ENCODE measurements around the gene RHBDD2.
"Not testable (repeated sequence)": the region's sequence is repeated elsewhere in the genome, so short reads cannot be mapped to it uniquely, and the experiment has no call there.

The RHBDD2 gene

GRCh38 chr7:75884476-75884875 is 5.6 kb downstream of the RHBDD2 start:
- in situ Hi-C loops (cut with HindIII; ENCODE audit: low sequenced_read_pairs), result no loop called here
- H3K4me3 ChIP-seq (ENCODE audit: low read depth, low read length), result no peak overlapping the region
- no peak for DNase-seq (ENCODE audit: low read depth, low spot score)
- TF ChIP-seq CTCF (IDR thresholded peaks at IDR 0.05; ENCODE audit: low read depth, low read length), result no peak

- no peak for DNase-seq (ENCODE audit: low read depth, low spot score)
- TF ChIP-seq CTCF (IDR thresholded peaks at IDR 0.05; ENCODE audit: low read depth, low read length), result no peak
- H3K4me3 ChIP-seq (ENCODE audit: low read depth, low read length), result no peak overlapping the region
- in situ Hi-C loops (cut with HindIII; ENCODE audit: low sequenced_read_pairs), result no loop called here
Observed at GRCh38 chr7:75885036-75885435, 6.2 kb downstream of the RHBDD2 start.

- H3K4me3 ChIP-seq (ENCODE audit: low read depth, low read length), result no peak overlapping the region
- no peak for TF ChIP-seq CTCF (IDR thresholded peaks at IDR 0.05; ENCODE audit: low read depth, low read length)
- DNase-seq (ENCODE audit: low read depth, low spot score), result no peak
- in situ Hi-C loops (cut with HindIII; ENCODE audit: low sequenced_read_pairs), result no loop called here
Observed at GRCh38 chr7:75887669-75888369, 9.0 kb downstream of the RHBDD2 start.

- TF ChIP-seq CTCF (IDR thresholded peaks at IDR 0.05; ENCODE audit: low read depth, low read length), result no peak
- no peak overlapping the region for H3K4me3 ChIP-seq (ENCODE audit: low read depth, low read length)
- in situ Hi-C loops (cut with HindIII; ENCODE audit: low sequenced_read_pairs), result no loop called here
- DNase-seq (ENCODE audit: low read depth, low spot score), result no peak
Observed at GRCh38 chr7:75888464-75889222, 9.8 kb downstream of the RHBDD2 start.

- no peak for TF ChIP-seq CTCF (IDR thresholded peaks at IDR 0.05; ENCODE audit: low read depth, low read length)
- in situ Hi-C loops (cut with HindIII; ENCODE audit: low sequenced_read_pairs), result no loop called here
- H3K4me3 ChIP-seq (ENCODE audit: low read depth, low read length), result no peak overlapping the region
- no peak for DNase-seq (ENCODE audit: low read depth, low spot score)
Observed at GRCh38 chr7:75889223-75889825, 10.5 kb downstream of the RHBDD2 start.

- peak; percentile 40 for DNase-seq (ENCODE audit: low read depth, low spot score)
- H3K4me3 ChIP-seq (ENCODE audit: low read depth, low read length), result no peak overlapping the region
- in situ Hi-C loops (cut with HindIII; ENCODE audit: low sequenced_read_pairs), result no loop called here
- no peak for TF ChIP-seq CTCF (IDR thresholded peaks at IDR 0.05; ENCODE audit: low read depth, low read length)
Observed at GRCh38 chr7:75889826-75890225, 11.0 kb downstream of the RHBDD2 start.

GRCh38 chr7:75891237-75891636 is 12.4 kb downstream of the RHBDD2 start:
- H3K4me3 ChIP-seq (ENCODE audit: low read depth, low read length); DNase-seq (ENCODE audit: low read depth, low spot score); in situ Hi-C loops (cut with HindIII; ENCODE audit: low sequenced_read_pairs): not testable (repeated sequence)

Measured in astrocyte of the spinal cord (primary cell).